A549 (cell line): Measurements from ENCODE around the gene HOXB8. TPM values are rescaled to one million over a fixed set of nuclear protein-coding genes. Genes with fewer than 3 reads are reported as not detected.

Experiments
- ATAC-seq, 2 experiments: fragments of 200-7000 bp in 1 of 2; fragments of >200 bp in 1 of 2; cut with Nextera tagmentation in 1 of 2; cut with Tn5 transposase in 1 of 2; 3 replicates each; pipeline versions ENCODE4 v1.8.0 to v1.9.1; 2018 to 2020; ENCODE audit warnings: mild to moderate bottlenecking in 1 of 2, moderate library complexity in 1 of 2
- CTCF ChIA-PET: fragments of 300-600 bp; sonication (Branson Sonifier 250); formaldehyde crosslinking; extraction: SDS; loops from one replicate; lab custom pipeline; 2021; ENCODE audit warnings: antibody characterized with exemption, inconsistent platforms; lab: Yijun Ruan, JAX
- POLR2A ChIA-PET: fragments of 350-600 bp; formaldehyde crosslinking; extraction: SDS; loops from one replicate; lab custom pipeline; 2021; ENCODE audit warnings: antibody characterized with exemption, inconsistent platforms; lab: Yijun Ruan, JAX
- DNase-seq, 2 experiments: peaks; one replicate each; pipeline versions ENCODE4 v3.0.0 to v3.0.0-alpha.2; 2011 to 2016; ENCODE audit warnings: low read depth in 1 of 2, low spot score in 1 of 2
- FAIRE-seq: peaks from 2 replicates; lab custom pipeline; 2011; peaks lifted over from hg19 to GRCh38; lab: Jason Lieb, UNC
- H3K27ac ChIP-seq, 2 experiments: fragments of >200 bp; sonication (Bioruptor Twin); formaldehyde crosslinking; 3 replicates each; pipeline ENCODE4 v1.5.1; 2016 to 2017
- H3K4me1 ChIP-seq: fragments of >200 bp; sonication (Bioruptor Twin); formaldehyde crosslinking; 3 replicates; pipeline ENCODE4 v1.6.1; 2016
- H3K4me2 ChIP-seq: fragments of >200 bp; sonication (Bioruptor Twin); formaldehyde crosslinking; 3 replicates; pipeline ENCODE4 v1.6.1; 2016
- H3K4me3 ChIP-seq: fragments of >200 bp; sonication (Bioruptor Twin); formaldehyde crosslinking; 3 replicates; pipeline ENCODE4 v1.5.1; 2016
- H3K9me3 ChIP-seq: fragments of >200 bp; sonication (Bioruptor Twin); formaldehyde crosslinking; 3 replicates; pipeline ENCODE4 v1.6.1; 2016
- BCL3 ChIP-seq: fragments of >200 bp; sonication (Bioruptor Twin); formaldehyde crosslinking; IDR thresholded peaks from 3 replicates; pipeline ENCODE4 v1.6.1; 2016
- CBX8 ChIP-seq: fragments of 200-600 bp; sonication (generic); IDR thresholded peaks from 2 replicates; pipeline ENCODE4 v1.6.1; 2016
- EHF ChIP-seq: fragments of 250-450 bp; sonication (Bioruptor Pico); IDR thresholded peaks from 2 replicates; pipeline ENCODE4 v1.5.0; 2020; ENCODE audit warnings: mild to moderate bottlenecking
- ELK1 ChIP-seq: fragments of 150-350 bp; IDR thresholded peaks from 2 replicates; pipeline ENCODE4 v1.6.1; 2014; ENCODE audit warnings: low read depth, mild to moderate bottlenecking, low read length
- ESRRA ChIP-seq: fragments of 150-350 bp; IDR thresholded peaks from 2 replicates; pipeline ENCODE4 v1.6.1; 2014; ENCODE audit warnings: mild to moderate bottlenecking, low read length, borderline replicate concordance
- FOSB ChIP-seq: fragments of 250-450 bp; sonication (Bioruptor Pico); IDR thresholded peaks from 2 replicates; pipeline ENCODE4 v1.5.0; 2020; ENCODE audit warnings: mild to moderate bottlenecking, moderate library complexity
- FOSL2 ChIP-seq, 2 experiments: fragments of 450-650 bp in 1 of 2; fragments of >200 bp in 1 of 2; sonication (Bioruptor Twin) in 1 of 2; formaldehyde crosslinking; IDR thresholded peaks; 2 replicates each; pipeline versions ENCODE4 v1.5.0 to v1.6.1; 2016 to 2020; ENCODE audit warnings: mild to moderate bottlenecking in 1 of 2, moderate library complexity in 1 of 2
- FOXS1 ChIP-seq: fragments of 250-450 bp; sonication (Bioruptor Pico); IDR thresholded peaks from 2 replicates; pipeline ENCODE4 v1.5.0; 2020; ENCODE audit warnings: mild to moderate bottlenecking, moderate library complexity
- GATA3 ChIP-seq: IDR thresholded peaks from 2 replicates; pipeline ENCODE4 v1.6.1; 2012; ENCODE audit warnings: borderline replicate concordance
- HES2 ChIP-seq: fragments of >200 bp; sonication (Bioruptor Twin); formaldehyde crosslinking; IDR thresholded peaks from 2 replicates; pipeline ENCODE4 v1.6.1; 2016
- JUN ChIP-seq, 2 experiments: fragments of >200 bp; sonication (Bioruptor Twin); formaldehyde crosslinking; IDR thresholded peaks; 2 replicates in 1 of 2; 3 replicates in 1 of 2; pipeline ENCODE4 v1.6.1; 2016 to 2017
- KDM1A ChIP-seq: fragments of 200-600 bp; sonication (generic); IDR thresholded peaks from 2 replicates; pipeline ENCODE4 v1.6.1; 2016; ENCODE audit warnings: low read depth, mild to moderate bottlenecking
- MYC ChIP-seq: IDR thresholded peaks from 2 replicates; pipeline ENCODE4 v1.6.1; 2012; ENCODE audit warnings: mild to moderate bottlenecking, inconsistent platforms, low read length, improper control_type of control experiment, borderline replicate concordance
- NFE2L2 ChIP-seq: fragments of 150-350 bp; conservative IDR thresholded peaks from 2 replicates; pipeline ENCODE4 v1.6.1; 2014; ENCODE audit warnings: low read length
- NPAS2 ChIP-seq: fragments of 250-450 bp; sonication (Bioruptor Pico); IDR thresholded peaks from 2 replicates; pipeline ENCODE4 v1.8.0; 2022; ENCODE audit warnings: mild to moderate bottlenecking, moderate library complexity, borderline replicate concordance
- NR3C1 ChIP-seq: fragments of >200 bp; sonication (Bioruptor Twin); formaldehyde crosslinking; IDR thresholded peaks from 3 replicates; pipeline ENCODE4 v1.6.1; 2017
- REST ChIP-seq: fragments of 200-600 bp; sonication (generic); IDR thresholded peaks from 2 replicates; pipeline ENCODE4 v1.6.1; 2016; ENCODE audit warnings: antibody characterized with exemption, mild to moderate bottlenecking, moderate library complexity
- RFX5 ChIP-seq: fragments of 450-650 bp; IDR thresholded peaks from 2 replicates; pipeline ENCODE4 v1.7.1; 2014; ENCODE audit warnings: antibody characterized with exemption, mild to moderate bottlenecking, moderate library complexity
- SMC3 ChIP-seq: fragments of >200 bp; sonication (Bioruptor Twin); formaldehyde crosslinking; IDR thresholded peaks from 3 replicates; pipeline ENCODE4 v1.6.1; 2018; ENCODE audit warnings: inconsistent platforms
- TFCP2L1 ChIP-seq: fragments of 250-450 bp; sonication (Bioruptor Pico); IDR thresholded peaks from 2 replicates; pipeline ENCODE4 v1.5.0; 2021; ENCODE audit warnings: mild to moderate bottlenecking
- TP53 ChIP-seq: fragments of 250-450 bp; sonication (Bioruptor Pico); IDR thresholded peaks from 2 replicates; pipeline ENCODE4 v1.5.0; 2021; ENCODE audit warnings: mild to moderate bottlenecking, moderate library complexity
- USF2 ChIP-seq: fragments of 450-650 bp; IDR thresholded peaks from 2 replicates; pipeline ENCODE4 v1.6.1; 2014; ENCODE audit warnings: antibody characterized with exemption
- ZC3H11A ChIP-seq: fragments of 450-650 bp; IDR thresholded peaks from 2 replicates; pipeline ENCODE4 v1.6.1; 2014; ENCODE audit warnings: antibody characterized with exemption, mild to moderate bottlenecking
- ZSCAN20 ChIP-seq: fragments of 250-450 bp; sonication (Bioruptor Pico); IDR thresholded peaks from 2 replicates; pipeline ENCODE4 v1.8.0; 2022; ENCODE audit warnings: mild to moderate bottlenecking, moderate library complexity
- WGBS: methylation state at CpG from one replicate; pipeline ENCODE4 v1.1.6; 2017; ENCODE audit errors: missing lambda C conversion rate; 5-methylcytosine and 5-hydroxymethylcytosine counted together
- polyA plus RNA-seq, 4 experiments: library from polyadenylated mRNA; depleted of rRNA in 3 of 4; stranded (reverse); fragments of >200 nt; fragmentation: RNase III in 1 of 4; extraction: RNeasy Plus Mini Kit Qiagen cat#74134 plus additional on column Dnase treatment in 1 of 4; gene quantifications; 2 replicates in 3 of 4; 3 replicates in 1 of 4; pipeline ENCODE4 v1.2.3, GENCODE V29; 2011 to 2017

The HOXB8 gene
- polyA plus RNA-seq, 2 of the 4 experiments (the other 2 are of a cell fraction) = 5.8 to 11.1 TPM

- H3K4me2 ChIP-seq = no peak overlapping the region
- DNase-seq (no peak), FAIRE-seq (no peak)
- H3K4me1 ChIP-seq = peaks cover 30% of the 10 kb centered on the region
- H3K9me3 ChIP-seq = no peaks in the 10 kb centered on the region
- WGBS = 98% methylated on average over 16 of the region's 16 CpGs
- no peak overlapping the region for H3K27ac ChIP-seq
- TF ChIP-seq ESRRA = no peak
- no peak for TF ChIP-seq TFCP2L1
- TF ChIP-seq FOSL2 (IDR thresholded peaks at IDR 0.05) = no peak
- TF ChIP-seq FOSL2 (CRISPR knock-in tag; IDR thresholded peaks at IDR 0.05) = no peak
- TF ChIP-seq MYC = no peak
- no peak for TF ChIP-seq KDM1A
- no peak for TF ChIP-seq ZC3H11A
- TF ChIP-seq NPAS2 (CRISPR knock-in tag) = no peak
- no peak for TF ChIP-seq CBX8
- no peak for TF ChIP-seq FOXS1 (CRISPR knock-in tag)
- TF ChIP-seq GATA3 = no peak
- TF ChIP-seq NR3C1 = no peak
- no peak for TF ChIP-seq HES2
- no peak for TF ChIP-seq ELK1
- no peak for TF ChIP-seq FOSB (CRISPR knock-in tag)
- TF ChIP-seq BCL3 = no peak
- TF ChIP-seq, all 56 proteins: peak for 0
- ChIA-PET POLR2A (no interaction called here), CTCF (interaction anchor here (1.0 kb wide), 1 partner anchor 382 kb away, joined by 3 read pairs; no protein-coding TSS in a partner anchor)
- H3K4me3 ChIP-seq = no peak overlapping the region
- no peak for ATAC-seq
Observed at GRCh38 chr17:48597528-48597777, 17.6 kb downstream of the HOXB8 start.

GRCh38 chr17:48596735-48597527 lies 18.2 kb downstream of the HOXB8 start:
- no peak overlapping the region for H3K27ac ChIP-seq
- TF ChIP-seq RFX5 = no peak
- no peak for TF ChIP-seq USF2
- no peak for TF ChIP-seq TP53 (CRISPR knock-in tag)
- no peak for TF ChIP-seq NFE2L2
- no peak for TF ChIP-seq ELK1
- no peak for TF ChIP-seq ZSCAN20 (CRISPR knock-in tag)
- TF ChIP-seq EHF (CRISPR knock-in tag) = no peak
- no peak for TF ChIP-seq FOSL2 (IDR thresholded peaks at IDR 0.05)
- no peak for TF ChIP-seq FOSL2 (CRISPR knock-in tag; IDR thresholded peaks at IDR 0.05)
- no peak for TF ChIP-seq SMC3
- no peak for TF ChIP-seq JUN (IDR thresholded peaks at IDR 0.05)
- no peak for TF ChIP-seq REST
- no peak for ATAC-seq

More at GRCh38 chr17:48596735-48597527, 18.2 kb downstream of the HOXB8 start:
- Histone ChIP-seq H3K9me3 (no peaks in the 10 kb centered on the region), H3K4me3 (no peak overlapping the region), H3K4me1 (peaks cover 30% of the 10 kb centered on the region), H3K4me2 (no peak overlapping the region)
- POLR2A ChIA-PET = interaction anchor here (1.4 kb wide), 1 partner anchor 7 kb away, joined by 3 read pairs; no protein-coding TSS in a partner anchor
- no peak for DNase-seq
- WGBS = 95% methylated on average over 26 of the region's 26 CpGs
- no peak for FAIRE-seq
- CTCF ChIA-PET = interaction anchor here (0.7 to 2.9 kb wide), 4 partner anchors 255 to 304 kb away, joined by 3 to 19 read pairs (median 9); no protein-coding TSS in a partner anchor
